ENCODE data around the gene TRAF1. TPM values are rescaled to one million over a fixed set of nuclear protein-coding genes. Genes with fewer than 3 reads are reported as not detected.

TRAF1 gene
- total RNA-seq, 1 experiment from 2014 or later: 1.6 TPM

- TF ChIP-seq CTCF (IDR thresholded peaks at IDR 0.05; ENCODE audit: unreplicated experiment): no peak
- no TSS peak for BruUV-seq (replicated peaks)
- Mint-ChIP-seq H3K4me1 (ENCODE audit: low read depth, unreplicated experiment) (no peaks in the 10 kb centered on the region), H3K27ac (ENCODE audit: unreplicated experiment) (no peak overlapping the region), H3K4me3 (ENCODE audit: low read depth, unreplicated experiment) (no peak overlapping the region), H3K9me3 (ENCODE audit: low read depth, unreplicated experiment) (no peaks in the 10 kb centered on the region), H3K36me3 (ENCODE audit: insufficient read depth, unreplicated experiment) (no peaks in the 10 kb centered on the region), H3K27me3 (ENCODE audit: unreplicated experiment) (peaks cover 9% of the 10 kb centered on the region)
- intact Hi-C loops (cut with micrococcal nuclease; ENCODE audit: unreplicated experiment): no loop called here
- CTCF ChIA-PET: no interaction called here
- DNase-seq: no peak
These were observed 24.6 kb downstream of the TRAF1 start for GRCh38 chr9:120901755-120902568.

- Mint-ChIP-seq H3K27ac (ENCODE audit: unreplicated experiment) (no peak overlapping the region), H3K4me1 (ENCODE audit: low read depth, unreplicated experiment) (no peaks in the 10 kb centered on the region), H3K4me3 (ENCODE audit: low read depth, unreplicated experiment) (no peak overlapping the region), H3K27me3 (ENCODE audit: unreplicated experiment) (peaks cover 9% of the 10 kb centered on the region), H3K36me3 (ENCODE audit: insufficient read depth, unreplicated experiment) (no peaks in the 10 kb centered on the region), H3K9me3 (ENCODE audit: low read depth, unreplicated experiment) (no peaks in the 10 kb centered on the region)
- no TSS peak for BruUV-seq (replicated peaks)
- CTCF ChIA-PET: no interaction called here
- intact Hi-C loops (cut with micrococcal nuclease; ENCODE audit: unreplicated experiment): no loop called here
- no peak for TF ChIP-seq CTCF (IDR thresholded peaks at IDR 0.05; ENCODE audit: unreplicated experiment)
- DNase-seq: no peak
These were observed 25.8 kb downstream of the TRAF1 start for GRCh38 chr9:120900824-120901223.

- no peak for TF ChIP-seq CTCF (IDR thresholded peaks at IDR 0.05; ENCODE audit: unreplicated experiment)
- H3K4me1 Mint-ChIP-seq (ENCODE audit: low read depth, unreplicated experiment): no peaks in the 10 kb centered on the region
- no TSS peak for BruUV-seq (replicated peaks)
- intact Hi-C loops (cut with micrococcal nuclease; ENCODE audit: unreplicated experiment): no loop called here
- H3K36me3 Mint-ChIP-seq (ENCODE audit: insufficient read depth, unreplicated experiment): no peaks in the 10 kb centered on the region
- CTCF ChIA-PET: no interaction called here
- H3K4me3 Mint-ChIP-seq (ENCODE audit: low read depth, unreplicated experiment): no peak overlapping the region
- no peak for DNase-seq
- no peaks in the 10 kb centered on the region for H3K9me3 Mint-ChIP-seq (ENCODE audit: low read depth, unreplicated experiment)
- no peak overlapping the region for H3K27ac Mint-ChIP-seq (ENCODE audit: unreplicated experiment)
- H3K27me3 Mint-ChIP-seq (ENCODE audit: unreplicated experiment): peaks cover 9% of the 10 kb centered on the region
These were observed 27.0 kb downstream of the TRAF1 start for GRCh38 chr9:120899490-120900068.

- H3K27ac Mint-ChIP-seq (ENCODE audit: unreplicated experiment): no peak overlapping the region
- no peak overlapping the region for H3K4me3 Mint-ChIP-seq (ENCODE audit: low read depth, unreplicated experiment)
- peaks cover 15% of the 10 kb centered on the region for H3K27me3 Mint-ChIP-seq (ENCODE audit: unreplicated experiment)
- no peak for TF ChIP-seq CTCF (IDR thresholded peaks at IDR 0.05; ENCODE audit: unreplicated experiment)
- CTCF ChIA-PET: no interaction called here
- H3K36me3 Mint-ChIP-seq (ENCODE audit: insufficient read depth, unreplicated experiment): no peaks in the 10 kb centered on the region
- no peak for DNase-seq
- no TSS peak for BruUV-seq (replicated peaks)
- intact Hi-C loops (cut with micrococcal nuclease; ENCODE audit: unreplicated experiment): no loop called here
- peaks cover 4% of the 10 kb centered on the region for H3K4me1 Mint-ChIP-seq (ENCODE audit: low read depth, unreplicated experiment)
- H3K9me3 Mint-ChIP-seq (ENCODE audit: low read depth, unreplicated experiment): no peaks in the 10 kb centered on the region
These were observed 28.2 kb downstream of the TRAF1 start for GRCh38 chr9:120898396-120898795.

Data from Calu3 (cell line).